ENCODE measurements around the gene TNNT1.
A peak's percentile ranks its signal among the peaks of the same experiment; 100 is the strongest.

The TNNT1 gene

GRCh38 chr19:55094456-55095259, 54.3 kb downstream of the TNNT1 start:
- H3K27ac ChIP-seq (ENCODE audit: low read depth, low read length) = no peak overlapping the region
- no peaks in the 10 kb centered on the region for H3K27me3 ChIP-seq (ENCODE audit: insufficient read depth, low read length)
- H2AFZ ChIP-seq (ENCODE audit: low read length, unreplicated experiment) = no peak overlapping the region
- no peaks in the 10 kb centered on the region for H3K4me1 ChIP-seq (ENCODE audit: control insufficient read depth, insufficient read depth, low read length, unreplicated experiment)
- H3K36me3 ChIP-seq (ENCODE audit: insufficient read depth, low read length) = no peaks in the 10 kb centered on the region
- H3K4me3 ChIP-seq (ENCODE audit: low read depth, low read length) = no peak overlapping the region
- no peaks in the 10 kb centered on the region for H3K79me2 ChIP-seq (ENCODE audit: control insufficient read depth, insufficient read depth, low read length, unreplicated experiment)

- Histone ChIP-seq H3K79me2 (ENCODE audit: control insufficient read depth, insufficient read depth, low read length, unreplicated experiment) (no peaks in the 10 kb centered on the region), H3K4me1 (ENCODE audit: control insufficient read depth, insufficient read depth, low read length, unreplicated experiment) (peaks cover 2% of the 10 kb centered on the region), H3K27me3 (ENCODE audit: insufficient read depth, low read length) (no peaks in the 10 kb centered on the region), H3K27ac (ENCODE audit: low read depth, low read length) (no peak overlapping the region), H2AFZ (ENCODE audit: low read length, unreplicated experiment) (no peak overlapping the region), H3K4me3 (ENCODE audit: low read depth, low read length) (no peak overlapping the region), H3K36me3 (ENCODE audit: insufficient read depth, low read length) (no peaks in the 10 kb centered on the region)
Measured at GRCh38 chr19:55092423-55093318, 56.3 kb downstream of the TNNT1 start.

- no peak overlapping the region for H3K4me3 ChIP-seq (ENCODE audit: low read depth, low read length)
- H3K27me3 ChIP-seq (ENCODE audit: insufficient read depth, low read length) = no peaks in the 10 kb centered on the region
- peaks cover 4% of the 10 kb centered on the region for H3K4me1 ChIP-seq (ENCODE audit: control insufficient read depth, insufficient read depth, low read length, unreplicated experiment)
- no peak overlapping the region for H3K27ac ChIP-seq (ENCODE audit: low read depth, low read length)
- H2AFZ ChIP-seq (ENCODE audit: low read length, unreplicated experiment) = no peak overlapping the region
- no peaks in the 10 kb centered on the region for H3K36me3 ChIP-seq (ENCODE audit: insufficient read depth, low read length)
- H3K79me2 ChIP-seq (ENCODE audit: control insufficient read depth, insufficient read depth, low read length, unreplicated experiment) = no peaks in the 10 kb centered on the region
Measured at GRCh38 chr19:55091955-55092354, 57.1 kb downstream of the TNNT1 start.

GRCh38 chr19:55091126-55091910, 57.7 kb downstream of the TNNT1 start:
- Histone ChIP-seq H3K36me3 (ENCODE audit: insufficient read depth, low read length) (no peaks in the 10 kb centered on the region), H3K4me1 (ENCODE audit: control insufficient read depth, insufficient read depth, low read length, unreplicated experiment) (peaks cover 4% of the 10 kb centered on the region), H2AFZ (ENCODE audit: low read length, unreplicated experiment) (no peak overlapping the region), H3K4me3 (ENCODE audit: low read depth, low read length) (no peak overlapping the region), H3K27ac (ENCODE audit: low read depth, low read length) (no peak overlapping the region), H3K27me3 (ENCODE audit: insufficient read depth, low read length) (peaks cover 1% of the 10 kb centered on the region; the same call in 1 of the 2 replicates), H3K79me2 (ENCODE audit: control insufficient read depth, insufficient read depth, low read length, unreplicated experiment) (no peaks in the 10 kb centered on the region)

- H3K4me3 ChIP-seq (ENCODE audit: low read depth, low read length) = no peak overlapping the region
- H3K27ac ChIP-seq (ENCODE audit: low read depth, low read length) = no peak overlapping the region
- H3K36me3 ChIP-seq (ENCODE audit: insufficient read depth, low read length) = no peaks in the 10 kb centered on the region
- H3K27me3 ChIP-seq (ENCODE audit: insufficient read depth, low read length) = peaks cover 7% of the 10 kb centered on the region; the same call in 1 of the 2 replicates
- no peak overlapping the region for H2AFZ ChIP-seq (ENCODE audit: low read length, unreplicated experiment)
- no peaks in the 10 kb centered on the region for H3K79me2 ChIP-seq (ENCODE audit: control insufficient read depth, insufficient read depth, low read length, unreplicated experiment)
- H3K4me1 ChIP-seq (ENCODE audit: control insufficient read depth, insufficient read depth, low read length, unreplicated experiment) = peaks cover 4% of the 10 kb centered on the region
Measured at GRCh38 chr19:55090564-55090963, 58.4 kb downstream of the TNNT1 start.

GRCh38 chr19:55089342-55089944, 59.6 kb downstream of the TNNT1 start:
- Histone ChIP-seq H3K27ac (ENCODE audit: low read depth, low read length) (no peak overlapping the region), H3K36me3 (ENCODE audit: insufficient read depth, low read length) (no peaks in the 10 kb centered on the region), H3K79me2 (ENCODE audit: control insufficient read depth, insufficient read depth, low read length, unreplicated experiment) (no peaks in the 10 kb centered on the region), H3K4me3 (ENCODE audit: low read depth, low read length) (no peak overlapping the region), H2AFZ (ENCODE audit: low read length, unreplicated experiment) (no peak overlapping the region), H3K4me1 (ENCODE audit: control insufficient read depth, insufficient read depth, low read length, unreplicated experiment) (peaks cover 4% of the 10 kb centered on the region), H3K27me3 (ENCODE audit: insufficient read depth, low read length) (peaks cover 7% of the 10 kb centered on the region; the same call in 1 of the 2 replicates)

GRCh38 chr19:55088543-55089341, 60.3 kb downstream of the TNNT1 start:
- no peak overlapping the region for H3K27ac ChIP-seq (ENCODE audit: low read depth, low read length)
- no peak overlapping the region for H2AFZ ChIP-seq (ENCODE audit: low read length, unreplicated experiment)
- H3K79me2 ChIP-seq (ENCODE audit: control insufficient read depth, insufficient read depth, low read length, unreplicated experiment) = no peaks in the 10 kb centered on the region

GRCh38 chr19:55088021-55088451, 61.0 kb downstream of the TNNT1 start:
- no peak overlapping the region for H3K27ac ChIP-seq (ENCODE audit: low read depth, low read length)
- no peaks in the 10 kb centered on the region for H3K36me3 ChIP-seq (ENCODE audit: insufficient read depth, low read length)
- no peak overlapping the region for H3K4me3 ChIP-seq (ENCODE audit: low read depth, low read length)
- peaks cover 12% of the 10 kb centered on the region for H3K27me3 ChIP-seq (ENCODE audit: insufficient read depth, low read length)
- H3K4me1 ChIP-seq (ENCODE audit: control insufficient read depth, insufficient read depth, low read length, unreplicated experiment) = peaks cover 4% of the 10 kb centered on the region
- no peak overlapping the region for H2AFZ ChIP-seq (ENCODE audit: low read length, unreplicated experiment)
- H3K79me2 ChIP-seq (ENCODE audit: control insufficient read depth, insufficient read depth, low read length, unreplicated experiment) = no peaks in the 10 kb centered on the region

More at GRCh38 chr19:55088543-55089341, 60.3 kb downstream of the TNNT1 start:
- H3K4me1 ChIP-seq (ENCODE audit: control insufficient read depth, insufficient read depth, low read length, unreplicated experiment) = peaks cover 4% of the 10 kb centered on the region
- H3K27me3 ChIP-seq (ENCODE audit: insufficient read depth, low read length) = peaks cover 7% of the 10 kb centered on the region; the same call in 1 of the 2 replicates
- no peak overlapping the region for H3K4me3 ChIP-seq (ENCODE audit: low read depth, low read length)
- H3K36me3 ChIP-seq (ENCODE audit: insufficient read depth, low read length) = no peaks in the 10 kb centered on the region

- H2AFZ ChIP-seq (ENCODE audit: low read length, unreplicated experiment) = no peak overlapping the region
- no peaks in the 10 kb centered on the region for H3K36me3 ChIP-seq (ENCODE audit: insufficient read depth, low read length)
- peaks cover 4% of the 10 kb centered on the region for H3K4me1 ChIP-seq (ENCODE audit: control insufficient read depth, insufficient read depth, low read length, unreplicated experiment)
- H3K4me3 ChIP-seq (ENCODE audit: low read depth, low read length) = peak overlapping the region; percentile 72
- H3K79me2 ChIP-seq (ENCODE audit: control insufficient read depth, insufficient read depth, low read length, unreplicated experiment) = no peaks in the 10 kb centered on the region
- peaks cover 18% of the 10 kb centered on the region for H3K27me3 ChIP-seq (ENCODE audit: insufficient read depth, low read length)
- no peak overlapping the region for H3K27ac ChIP-seq (ENCODE audit: low read depth, low read length)
Measured at GRCh38 chr19:55087542-55087901, 61.5 kb downstream of the TNNT1 start.

Measured in ACC112 (cell line).